ENCODE data around the gene RNF10. TPM values are rescaled to one million over a fixed set of nuclear protein-coding genes. Genes with fewer than 3 reads are reported as not detected.

The RNF10 gene
- total RNA-seq, 4 donors from 2014 or later, result 160 to 296 (median 175) TPM

DNA sequence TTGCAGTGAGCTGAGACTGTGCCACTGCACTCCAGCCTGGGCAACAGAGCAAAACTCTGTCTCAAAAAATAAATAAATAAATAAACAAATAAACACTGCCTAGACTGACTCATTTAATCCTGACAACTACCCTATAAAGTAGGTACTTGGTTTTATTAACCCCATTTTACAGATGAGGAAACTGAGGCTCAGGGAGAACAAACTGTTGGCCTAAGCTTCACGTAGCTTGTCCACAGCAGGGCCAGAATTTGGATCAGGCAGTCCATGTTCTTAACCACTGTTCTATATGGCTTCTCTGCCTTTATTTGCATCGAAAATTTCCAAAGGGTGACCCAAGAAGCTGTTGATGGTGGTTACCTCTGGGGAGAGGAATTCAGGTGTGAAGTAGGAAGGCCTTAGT lies 52.7 kb downstream of the RNF10 start:
- Histone ChIP-seq H3K9me3 (no peaks in the 10 kb centered on the region), H3K27me3 (no peaks in the 10 kb centered on the region), H3K4me1 (peaks cover 24 to 25% (median 24%) of the 10 kb centered on the region in 4 donors), H3K4me3 (no peak overlapping the region), H3K36me3 (no peaks in the 10 kb centered on the region), H3K27ac (replicated peaks in 1 of 4) (no peak overlapping the region)
- DNase-seq (ENCODE audit: extremely low spot score), result no peak
- WGBS, result 88% methylated on average over 2 of the region's 2 CpGs
- intact Hi-C loops (cut with DNase I), result loop anchor here (10.0 kb wide), 1 partner anchor 508 kb away; no protein-coding TSS in a partner anchor
- no peak for TF ChIP-seq POLR2AphosphoS5 (IDR thresholded peaks at IDR 0.05)
- no peak for TF ChIP-seq EP300 (IDR thresholded peaks at IDR 0.05)
- no peak for TF ChIP-seq POLR2A (IDR thresholded peaks at IDR 0.05; ENCODE audit: low read depth)
- no peak for TF ChIP-seq CTCF (IDR thresholded peaks at IDR 0.05)

DNA sequence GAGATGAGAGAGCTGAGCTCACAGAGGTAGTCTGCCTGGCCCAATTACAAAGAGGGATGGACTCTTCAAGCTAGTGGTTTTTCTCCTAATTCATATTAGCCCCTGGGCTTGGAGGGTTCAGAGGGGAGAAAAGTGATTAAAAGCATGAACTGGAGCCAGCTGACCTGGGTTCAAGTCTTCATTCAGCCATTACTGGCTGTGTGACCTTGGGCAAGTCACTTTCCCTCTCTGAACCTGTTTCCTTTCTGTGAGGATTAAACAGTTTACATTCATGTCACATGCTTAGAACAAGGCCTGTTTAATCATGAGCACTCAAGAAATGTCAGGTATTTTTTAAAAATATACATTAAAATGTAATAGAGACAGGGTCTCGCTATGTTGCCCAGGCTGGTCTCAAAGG lies 54.2 kb downstream of the RNF10 start:
- Histone ChIP-seq H3K4me1 (peaks cover 15 to 24% (median 16%) of the 10 kb centered on the region in 4 donors), H3K27ac (replicated peaks in 1 of 4) (peak overlapping the region in 1 of 4 donors; percentile 15), H3K36me3 (no peaks in the 10 kb centered on the region), H3K27me3 (no peaks in the 10 kb centered on the region), H3K4me3 (no peak overlapping the region), H3K9me3 (no peaks in the 10 kb centered on the region)
- intact Hi-C loops (cut with DNase I), result loop anchor here (10.0 kb wide), 1 partner anchor 506 kb away; no protein-coding TSS in a partner anchor
- DNase-seq (ENCODE audit: extremely low spot score), result no peak
- 85% methylated on average over 1 of the region's 1 CpG for WGBS
- TF ChIP-seq POLR2A (IDR thresholded peaks at IDR 0.05; ENCODE audit: low read depth) (no peak), CTCF (IDR thresholded peaks at IDR 0.05) (no peak), EP300 (IDR thresholded peaks at IDR 0.05) (no peak), POLR2AphosphoS5 (IDR thresholded peaks at IDR 0.05) (no peak)

DNA sequence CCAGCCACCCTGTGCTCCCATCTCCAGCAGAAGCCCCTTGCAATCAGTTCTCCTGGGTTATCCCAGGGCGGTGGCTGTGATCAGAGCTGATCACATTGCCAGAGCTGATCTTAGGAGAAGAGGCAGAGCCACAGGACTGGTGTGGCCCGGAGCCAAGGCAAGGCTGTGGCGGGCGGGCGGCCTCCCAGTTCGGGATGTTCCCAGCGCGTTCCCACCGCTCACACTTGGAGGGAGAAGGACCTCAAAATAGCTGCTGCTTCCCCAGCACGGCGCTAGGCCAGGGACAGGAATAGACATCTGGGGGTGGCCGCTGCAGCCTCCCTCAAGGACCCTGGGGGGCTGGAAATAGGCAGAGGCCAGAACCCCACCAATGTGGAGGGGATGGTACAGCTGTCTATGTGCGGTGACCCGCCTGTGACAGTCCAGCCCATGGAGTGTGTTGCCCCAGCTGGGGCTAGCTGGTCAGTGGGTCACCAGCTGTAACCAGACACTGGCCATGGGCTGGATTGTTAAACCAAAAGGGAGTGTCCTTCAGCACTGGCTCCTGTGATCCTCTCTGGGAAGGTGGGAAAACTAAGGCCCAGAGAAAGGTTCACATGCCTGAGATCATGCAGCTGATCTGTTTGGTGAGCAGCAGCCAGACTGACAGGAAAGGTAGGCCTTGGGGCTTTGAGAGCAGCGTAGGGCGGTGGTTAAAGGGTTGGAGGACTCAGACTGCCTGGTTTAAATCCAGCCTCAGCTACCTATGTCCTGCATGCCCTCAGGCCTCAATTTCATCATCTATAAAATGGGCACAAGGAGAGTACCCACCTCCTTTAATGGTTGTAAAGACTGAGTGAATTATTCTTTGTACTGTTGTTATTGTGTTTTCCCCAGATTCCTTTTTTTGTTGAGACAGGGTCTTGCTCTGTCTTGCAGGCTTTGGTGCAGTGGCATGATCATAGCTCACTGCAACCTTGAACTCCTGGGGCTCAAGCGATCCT lies 55.1 kb downstream of the RNF10 start:
- intact Hi-C loops (cut with DNase I), result loop anchor here (10.0 kb wide), 1 partner anchor 506 kb away; no protein-coding TSS in a partner anchor
- Histone ChIP-seq H3K27ac (replicated peaks in 1 of 4) (peak overlapping the region in 1 of 4 donors; percentile 15), H3K4me3 (no peak overlapping the region), H3K9me3 (no peaks in the 10 kb centered on the region), H3K27me3 (no peaks in the 10 kb centered on the region), H3K4me1 (peaks cover 7 to 16% (median 7%) of the 10 kb centered on the region in 4 donors), H3K36me3 (no peaks in the 10 kb centered on the region)
- 79% methylated on average over 17 of the region's 17 CpGs for WGBS
- no peak for TF ChIP-seq POLR2A (IDR thresholded peaks at IDR 0.05; ENCODE audit: low read depth)
- DNase-seq (ENCODE audit: extremely low spot score), result no peak

GRCh38 chr12:120590741-120591407 lies 56.7 kb downstream of the RNF10 start:
- Histone ChIP-seq H3K36me3 (no peaks in the 10 kb centered on the region), H3K27ac (replicated peaks in 1 of 4) (no peak overlapping the region), H3K4me3 (no peak overlapping the region), H3K4me1 (peaks cover 0 to 10% (median 0%) of the 10 kb centered on the region in 4 donors), H3K9me3 (no peaks in the 10 kb centered on the region), H3K27me3 (no peaks in the 10 kb centered on the region)
- intact Hi-C loops (cut with DNase I), result no loop called here
- 79% methylated on average over 6 of the region's 6 CpGs for WGBS
- TF ChIP-seq CTCF (IDR thresholded peaks at IDR 0.05) (no peak), EP300 (IDR thresholded peaks at IDR 0.05) (no peak), POLR2A (IDR thresholded peaks at IDR 0.05; ENCODE audit: low read depth) (no peak), POLR2AphosphoS5 (IDR thresholded peaks at IDR 0.05) (no peak)
- DNase-seq (ENCODE audit: extremely low spot score), result no peak

All from esophagus muscularis mucosa (tissue), 4 donors.